HG02571 (cell line): Measurements from ENCODE around the gene TCEANC2.
"Not testable (repeated sequence)": the region's sequence is repeated elsewhere in the genome, so short reads cannot be mapped to it uniquely, and the experiment has no call there.

Experiments used
- ATAC-seq: cut with Tn5 transposase; IDR thresholded peaks from one replicate; pipeline ENCODE4 v1.9.1; 2021; ENCODE audit warnings: mild to moderate bottlenecking, moderate library complexity; ENCODE audit not compliant: unreplicated experiment

Gene TCEANC2

GRCh38 chr1:54052934-54053744 lies at the start of gene TCEANC2, which contains the start of gene TMEM59:
TCEANC2 (plus strand) TSS chr1:54053608; CDS start chr1:54054423, 815 bp downstream.
TMEM59 (minus strand) TSS chr1:54053204; CDS start chr1:54053188, 16 bp downstream.
- peak; percentile 92 for ATAC-seq

- not testable (repeated sequence) for ATAC-seq
Measured at GRCh38 chr1:54003750-54004480, 49.5 kb upstream of the TCEANC2 start.

GRCh38 chr1:54004481-54005049 lies 48.8 kb upstream of the TCEANC2 start:
- ATAC-seq: no peak

DNA sequence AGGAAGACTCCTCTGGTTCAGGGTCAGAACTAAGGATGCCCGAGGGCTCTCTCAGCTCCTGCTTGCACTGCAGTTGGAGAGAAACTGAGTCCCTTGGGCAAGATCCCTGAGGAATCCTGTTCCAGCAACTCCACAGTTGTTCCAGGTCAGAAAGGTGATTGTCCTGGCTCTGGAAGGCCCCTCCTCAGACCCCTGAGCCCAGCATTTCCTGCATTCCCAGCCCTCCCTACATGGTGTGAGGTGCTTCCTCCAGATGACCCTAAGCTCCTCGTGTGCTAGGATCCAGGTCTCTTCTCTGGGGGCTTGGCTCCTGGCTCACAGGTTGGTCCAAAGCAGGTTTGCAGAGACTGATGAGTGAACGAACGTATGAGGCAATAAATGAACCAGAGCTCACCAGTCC lies 46.9 kb upstream of the TCEANC2 start:
- no peak for ATAC-seq

DNA sequence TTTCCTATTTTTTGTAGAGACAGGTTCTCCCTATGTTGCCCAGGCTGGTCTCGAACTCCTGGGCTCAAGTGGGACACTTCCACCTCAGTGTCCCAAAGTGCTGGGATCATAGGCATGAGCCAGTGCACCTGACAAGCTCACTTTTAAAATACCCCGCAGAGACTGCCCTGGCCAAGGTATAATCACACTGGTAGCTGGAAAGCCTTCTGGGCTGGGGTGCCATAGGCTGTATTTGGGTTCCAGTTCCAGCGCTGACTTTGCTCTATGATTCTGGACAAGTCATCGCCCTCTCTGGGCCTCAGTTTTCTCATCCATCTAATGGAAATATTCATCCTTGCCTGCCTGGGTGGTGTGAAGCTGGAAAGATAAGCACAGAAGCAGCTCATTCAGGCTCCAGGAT lies 45.8 kb upstream of the TCEANC2 start:
- no peak for ATAC-seq

DNA sequence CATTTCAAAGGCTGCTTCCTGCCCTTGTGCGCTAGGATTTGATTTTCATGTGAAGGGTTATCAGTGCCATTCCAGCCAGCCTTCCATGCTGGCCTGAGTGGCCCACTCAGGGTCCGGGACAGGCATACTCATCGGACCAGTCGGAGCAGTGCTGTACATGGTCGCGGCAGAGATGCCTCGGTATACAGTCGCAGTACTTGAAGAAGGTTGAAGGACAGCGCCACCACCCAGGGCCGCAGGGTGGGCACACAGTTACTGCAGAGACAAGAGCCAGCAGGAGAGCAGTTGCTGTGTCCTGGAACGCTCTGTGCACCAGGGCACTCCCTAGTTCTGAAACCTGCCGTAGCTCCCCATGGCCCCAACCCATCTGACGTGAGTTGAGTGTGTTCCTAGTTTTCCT lies 44.5 kb upstream of the TCEANC2 start:
- no peak for ATAC-seq

- no peak for ATAC-seq
Measured at GRCh38 chr1:54009406-54009805, 44.0 kb upstream of the TCEANC2 start.

GRCh38 chr1:54010415-54011117 lies 42.8 kb upstream of the TCEANC2 start:
- no peak for ATAC-seq

DNA sequence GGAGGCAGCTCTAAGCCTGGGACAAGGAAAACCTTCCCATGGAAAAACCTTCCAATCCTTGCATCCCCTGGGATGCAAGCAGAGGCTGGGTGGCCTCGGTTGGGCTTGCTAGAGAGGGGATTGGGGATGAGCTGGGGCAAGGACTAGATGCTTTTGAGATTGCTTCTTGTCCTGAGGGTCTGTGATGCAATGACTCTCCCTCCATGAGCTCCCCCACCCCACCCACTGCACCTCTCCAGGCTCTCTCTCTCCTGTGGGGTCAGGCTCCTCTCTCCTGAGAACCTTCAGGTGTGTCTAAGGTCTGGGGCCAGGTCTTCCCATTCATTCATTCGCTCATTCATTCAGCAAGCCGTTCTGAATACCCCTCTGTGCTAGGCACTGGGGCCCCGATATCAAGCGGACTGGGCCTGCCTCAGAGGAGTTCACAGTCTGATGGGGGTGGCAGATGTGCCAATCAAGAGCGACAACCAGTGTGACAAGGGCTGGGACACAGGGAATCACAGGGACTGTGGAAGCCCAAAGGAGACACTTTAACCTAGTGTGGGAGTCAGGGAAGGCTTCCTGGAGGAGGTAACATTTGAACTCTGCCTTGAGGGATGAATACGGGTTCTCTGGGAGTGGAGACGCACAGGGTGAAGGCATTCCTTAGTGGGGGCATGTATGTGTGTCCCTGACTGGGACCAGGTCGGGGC lies 41.9 kb upstream of the TCEANC2 start:
- ATAC-seq: no peak

GRCh38 chr1:54012008-54012325 lies 41.4 kb upstream of the TCEANC2 start:
- ATAC-seq: no peak

DNA sequence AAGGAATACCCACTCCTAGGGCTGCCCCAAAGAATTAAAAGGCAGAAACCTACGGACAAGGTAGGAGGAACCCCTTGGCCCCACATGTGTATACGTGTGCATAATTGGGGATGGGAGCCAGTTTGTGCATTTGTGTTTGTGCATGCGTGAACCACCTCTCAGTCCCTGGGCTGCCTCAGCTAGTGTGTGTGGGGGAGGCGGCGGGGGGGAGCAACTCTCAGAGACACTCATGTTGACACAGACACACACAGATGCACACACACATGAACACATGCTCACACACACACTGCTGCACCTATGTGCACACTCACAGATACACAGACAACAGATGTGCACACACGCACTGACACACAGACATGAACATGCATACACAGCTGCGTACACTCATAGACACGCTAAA lies 40.5 kb upstream of the TCEANC2 start:
- no peak for ATAC-seq

GRCh38 chr1:54013393-54014008 lies 39.9 kb upstream of the TCEANC2 start:
- ATAC-seq: no peak

DNA sequence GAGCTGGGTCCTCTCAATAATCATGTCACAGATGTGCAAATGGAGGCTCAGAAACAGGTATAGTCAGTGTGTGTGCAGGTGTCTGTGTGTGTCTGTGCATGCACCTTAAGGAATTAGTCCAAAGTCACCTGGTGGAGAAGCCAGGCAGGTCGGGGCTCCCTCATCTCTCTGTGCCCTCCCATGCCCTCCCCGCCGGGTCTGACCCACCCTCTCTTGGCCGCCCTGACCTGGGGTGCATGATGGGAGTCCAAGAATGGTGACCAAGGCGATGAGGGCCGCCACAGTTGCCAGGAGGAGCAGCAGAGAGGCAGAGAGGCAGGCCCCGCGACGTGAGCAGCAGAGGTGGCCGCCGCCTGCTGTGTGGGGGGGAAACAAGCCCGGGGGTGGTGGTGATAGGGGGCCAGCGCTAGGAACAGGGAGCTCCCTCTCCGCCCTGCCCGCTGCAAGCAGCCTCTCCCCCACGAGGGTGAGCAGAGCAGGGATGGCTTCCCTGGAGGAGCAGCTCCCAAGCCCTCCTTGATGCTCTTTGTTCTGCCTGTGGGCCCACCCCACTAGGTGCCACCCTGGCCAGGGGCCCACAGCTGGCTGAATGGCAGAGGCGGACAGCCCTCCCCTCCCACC lies 39.3 kb upstream of the TCEANC2 start:
- no peak for ATAC-seq

GRCh38 chr1:54016343-54017282 lies 36.8 kb upstream of the TCEANC2 start:
- ATAC-seq: no peak

DNA sequence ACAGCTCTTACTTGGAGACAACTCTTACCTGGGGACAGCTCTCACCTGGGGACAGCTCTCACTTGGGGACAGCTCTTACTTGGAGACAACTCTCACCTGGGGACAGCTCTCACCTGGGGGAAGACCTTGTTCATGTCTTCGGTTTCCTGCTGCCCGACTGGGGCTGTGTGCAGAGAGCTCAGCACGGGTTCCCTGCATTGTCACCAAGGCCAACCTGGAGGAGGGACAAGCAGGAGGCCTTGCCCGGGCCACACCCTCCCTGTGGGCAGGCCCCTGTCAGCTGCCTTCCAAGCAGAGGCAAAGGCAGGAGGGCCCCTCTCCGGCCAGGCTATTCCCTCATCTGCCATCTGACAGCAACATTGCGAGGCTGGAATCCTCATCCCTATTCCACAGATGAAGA lies 35.4 kb upstream of the TCEANC2 start, which contains the start of gene LDLRAD1:
Gene LDLRAD1, minus strand, starts transcription at position 208 of the 400 bp plus-strand sequence. Its CDS starts 74 bp downstream, at position 134.
- no peak for ATAC-seq

DNA sequence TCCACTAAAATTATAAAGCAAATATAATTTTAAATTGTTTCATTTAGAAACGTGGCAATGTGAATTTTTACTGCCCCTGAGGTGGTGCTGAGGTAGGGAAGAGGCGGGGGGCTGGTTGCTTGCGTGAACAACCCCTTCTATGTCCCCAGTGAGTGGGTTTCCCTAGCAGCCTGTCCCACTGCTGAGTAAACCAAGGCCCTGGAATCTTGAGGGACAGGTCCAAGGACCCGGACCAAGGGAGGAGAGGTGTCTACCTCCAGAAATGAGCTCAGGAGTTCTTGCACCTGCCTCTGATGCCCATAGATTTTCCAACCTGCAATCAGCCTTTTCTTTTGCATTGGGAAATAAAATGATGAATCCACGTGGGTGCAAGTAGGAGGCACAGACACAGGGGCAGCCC lies 34.8 kb upstream of the TCEANC2 start:
- ATAC-seq: no peak

GRCh38 chr1:54019562-54020176 lies 33.7 kb upstream of the TCEANC2 start:
- not testable (repeated sequence) for ATAC-seq

GRCh38 chr1:54024358-54024757 lies 29.1 kb upstream of the TCEANC2 start:
- no peak for ATAC-seq
